Activated CD4-positive, alpha-beta T cell treated with anti-CD3 and anti-CD28 coated beads, Interleukin-2, amount 50 U/mL, for 1 hour (primary cell): ENCODE data around the gene SH3D19.

Experiments used
- DNase-seq: peaks from one replicate; pipeline ENCODE4 v3.0.0-alpha.2; 2020

The SH3D19 gene

GRCh38 chr4:151228189-151229119 is 97.0 kb downstream of the SH3D19 start:
- no peak for DNase-seq

GRCh38 chr4:151227731-151228130 is 97.7 kb downstream of the SH3D19 start:
- no peak for DNase-seq

GRCh38 chr4:151227172-151227571 is 98.2 kb downstream of the SH3D19 start:
- no peak for DNase-seq

DNA sequence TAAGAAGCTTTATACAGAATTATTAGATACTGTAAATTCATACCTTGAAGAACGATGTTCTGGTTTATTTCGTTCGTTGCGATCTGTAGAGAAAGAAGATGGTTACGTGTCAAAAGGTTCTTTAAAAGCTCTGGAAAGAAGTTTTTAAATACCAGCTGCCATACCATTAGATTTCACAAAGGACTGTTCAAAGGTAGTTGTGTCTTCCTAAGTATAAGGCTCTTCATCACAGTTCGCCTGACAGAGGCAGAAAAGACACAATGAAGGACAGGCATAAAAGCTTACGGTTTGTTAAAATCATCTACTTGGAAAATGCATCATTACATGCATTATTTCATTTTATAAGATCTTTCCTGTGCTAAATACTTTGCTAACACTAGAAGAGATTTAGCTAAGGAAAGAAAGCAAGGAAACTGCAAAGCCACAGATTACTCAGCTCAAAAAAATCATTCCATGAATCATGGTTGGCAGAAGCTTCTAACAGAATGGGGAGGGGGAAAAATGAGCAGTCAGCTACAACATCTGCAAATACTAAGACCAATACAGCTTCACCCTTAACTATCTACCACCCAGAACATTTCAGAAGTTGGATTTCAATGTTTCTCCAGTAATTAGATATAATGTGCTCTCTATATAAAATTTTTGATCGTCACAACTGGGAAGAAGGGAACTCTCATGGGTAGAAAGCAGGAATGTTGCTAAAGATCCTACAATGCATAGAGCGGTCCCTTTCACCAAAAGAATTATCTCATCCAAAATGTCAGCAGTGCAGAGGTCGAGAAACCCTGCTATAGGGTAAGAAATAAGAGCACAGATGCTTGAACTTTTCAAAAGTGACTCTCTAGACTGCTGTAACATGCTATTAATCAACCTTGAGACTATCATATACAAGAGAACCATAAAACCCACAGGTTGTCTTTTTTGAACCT is 99.1 kb downstream of the SH3D19 start:
- DNase-seq = no peak

- DNase-seq = no peak
Observed at GRCh38 chr4:151223465-151223864, 101.9 kb downstream of the SH3D19 start.

GRCh38 chr4:151219948-151220347 is 105.5 kb downstream of the SH3D19 start:
- DNase-seq = no peak

GRCh38 chr4:151219091-151219490 is 106.3 kb downstream of the SH3D19 start:
- DNase-seq = no peak

DNA sequence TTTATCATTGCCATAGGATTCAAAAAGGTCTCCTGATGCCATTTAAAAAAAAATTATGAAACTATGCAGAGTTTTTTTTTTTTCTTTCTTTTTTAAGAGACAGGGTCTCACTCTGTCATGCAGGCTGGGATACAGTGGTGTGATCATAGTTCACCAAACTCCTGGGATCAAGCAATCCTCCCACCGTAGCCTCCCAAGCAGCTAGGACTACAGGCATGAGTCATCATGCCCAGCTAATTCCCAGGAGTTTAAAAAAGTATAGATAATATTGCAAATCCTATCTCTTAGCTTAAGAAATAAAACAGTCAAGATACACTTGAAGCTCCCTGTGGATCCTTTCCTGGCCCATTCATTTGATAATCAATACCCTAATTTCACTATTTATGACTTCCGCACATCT is 107.1 kb downstream of the SH3D19 start:
- DNase-seq = no peak

GRCh38 chr4:151217326-151217725 is 108.1 kb downstream of the SH3D19 start:
- no peak for DNase-seq

DNA sequence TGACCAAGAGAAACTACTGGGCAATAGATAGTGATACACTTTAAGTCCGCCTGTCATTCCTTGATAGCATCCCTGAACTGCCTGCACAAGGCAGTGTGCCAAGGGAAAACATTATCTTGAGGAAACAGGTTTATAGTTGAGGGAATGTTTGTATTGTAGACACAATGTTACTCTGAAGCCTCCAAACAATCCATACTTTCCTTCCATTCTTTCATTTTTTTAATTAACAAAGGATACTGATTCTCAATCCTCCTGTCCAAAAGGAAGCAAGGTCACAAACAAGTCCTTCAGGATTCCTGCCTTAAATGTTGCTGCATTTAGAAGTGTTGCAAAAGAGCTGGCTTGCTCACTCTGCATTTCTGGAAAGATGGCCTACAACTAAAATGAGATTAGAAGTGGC is 110.1 kb downstream of the SH3D19 start:
- no peak for DNase-seq

DNA sequence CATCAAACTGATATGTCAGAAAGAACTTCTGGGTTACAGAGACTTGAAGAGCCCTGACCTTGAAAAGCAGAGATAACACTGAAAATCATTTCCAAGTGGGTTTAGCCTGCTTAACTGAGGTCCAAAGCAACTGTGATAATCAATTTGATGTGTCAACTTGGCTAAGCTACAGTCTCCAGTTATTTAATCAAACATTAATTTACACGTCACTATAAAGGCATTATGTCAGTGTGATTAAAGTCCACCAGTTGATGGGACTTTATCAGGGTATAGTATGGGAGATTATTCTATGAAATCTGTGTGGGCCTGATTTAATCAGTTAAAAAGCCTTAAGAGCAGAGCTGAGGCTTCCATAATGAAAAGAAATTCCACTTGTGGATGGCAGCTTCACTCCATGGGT is 117.5 kb downstream of the SH3D19 start:
- DNase-seq = no peak

DNA sequence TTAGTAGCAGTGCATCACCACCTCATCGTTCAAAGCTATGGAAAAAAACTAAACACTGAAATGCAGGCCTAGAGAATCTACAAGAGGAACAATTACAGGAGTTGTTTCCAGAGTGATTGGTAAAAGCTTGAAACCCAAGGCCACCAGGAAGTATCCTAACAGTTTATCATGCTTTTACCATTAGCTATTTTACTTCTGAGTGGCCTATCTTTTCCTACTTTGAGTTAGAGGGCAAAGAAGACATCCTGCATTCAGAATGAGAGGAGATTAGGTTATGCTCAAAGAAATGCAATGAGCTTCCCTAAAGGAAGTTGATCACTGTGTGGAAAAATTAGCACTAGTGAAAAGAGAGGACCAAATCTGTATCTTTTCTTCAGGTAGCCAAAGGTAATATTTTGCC is 118.2 kb downstream of the SH3D19 start:
- DNase-seq = no peak

GRCh38 chr4:151206241-151207005 is 119.0 kb downstream of the SH3D19 start:
- DNase-seq = no peak

DNA sequence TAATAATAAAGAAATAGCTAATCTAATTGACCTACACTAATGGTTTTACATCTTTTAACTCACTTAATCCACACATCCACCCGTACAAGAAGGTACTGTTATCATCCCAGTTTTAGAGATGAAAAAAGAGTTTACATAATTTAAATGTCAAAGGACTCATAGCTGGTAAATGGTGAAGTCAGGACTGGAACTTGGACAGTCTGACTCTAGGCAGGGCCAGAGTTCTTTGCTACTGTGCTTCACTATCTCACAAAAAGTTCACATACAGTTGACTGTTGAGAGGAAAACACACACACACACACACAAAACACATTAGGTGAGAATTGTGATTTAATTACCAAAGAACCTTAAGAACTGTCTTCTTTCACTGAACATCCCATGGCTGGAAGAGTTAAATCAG is 119.7 kb downstream of the SH3D19 start:
- DNase-seq = no peak

GRCh38 chr4:151204925-151205524 is 120.4 kb downstream of the SH3D19 start:
- no peak for DNase-seq

DNA sequence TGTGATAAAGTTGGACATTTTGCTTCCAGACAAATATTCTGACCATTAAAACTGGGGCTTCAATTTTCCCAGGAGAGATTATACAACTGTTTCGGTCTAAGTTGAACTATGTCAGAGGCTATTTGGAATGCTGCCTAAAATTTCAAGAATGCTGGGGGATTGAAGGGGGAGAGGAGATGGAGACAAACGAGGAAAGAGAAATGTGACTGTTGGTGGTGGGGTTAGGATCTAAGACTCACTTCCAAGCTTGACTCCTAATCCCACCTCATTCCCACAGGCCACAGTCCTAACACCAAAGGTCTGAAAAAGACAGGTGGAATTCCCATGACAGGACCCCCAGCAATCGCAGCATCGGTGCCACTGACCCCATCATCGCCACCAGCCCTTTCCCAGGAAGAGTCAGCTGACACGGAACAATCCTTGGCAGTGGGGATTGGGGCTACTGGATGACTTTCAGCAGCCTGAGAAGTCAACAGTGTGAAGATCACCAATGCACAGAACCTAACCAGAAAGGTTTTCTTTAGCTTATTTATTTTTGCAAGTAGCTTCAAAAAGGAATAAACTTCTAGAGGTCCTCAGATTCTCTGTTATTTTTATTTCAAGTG is 122.5 kb downstream of the SH3D19 start:
- DNase-seq = no peak

DNA sequence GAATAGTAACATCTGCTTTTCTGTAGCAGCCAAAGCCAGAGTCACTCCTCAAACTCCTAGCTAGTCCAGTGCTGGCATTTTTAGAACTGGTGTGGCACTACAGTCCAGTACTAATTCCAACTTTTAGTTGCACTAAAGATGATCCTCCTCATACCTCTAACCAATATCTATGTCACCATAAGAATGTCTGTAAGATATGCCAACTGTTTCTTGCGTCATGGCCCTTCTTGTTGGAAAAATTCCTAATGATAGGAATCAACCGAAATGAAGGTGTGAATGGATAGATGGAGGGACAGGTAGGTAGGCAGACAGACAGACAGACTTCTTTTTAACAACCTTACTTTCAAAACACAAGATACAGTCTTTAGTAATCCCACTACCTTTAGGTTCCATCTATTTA is 123.0 kb downstream of the SH3D19 start:
- DNase-seq = no peak

- DNase-seq = no peak
Observed at GRCh38 chr4:151199319-151200190, 125.8 kb downstream of the SH3D19 start.

DNA sequence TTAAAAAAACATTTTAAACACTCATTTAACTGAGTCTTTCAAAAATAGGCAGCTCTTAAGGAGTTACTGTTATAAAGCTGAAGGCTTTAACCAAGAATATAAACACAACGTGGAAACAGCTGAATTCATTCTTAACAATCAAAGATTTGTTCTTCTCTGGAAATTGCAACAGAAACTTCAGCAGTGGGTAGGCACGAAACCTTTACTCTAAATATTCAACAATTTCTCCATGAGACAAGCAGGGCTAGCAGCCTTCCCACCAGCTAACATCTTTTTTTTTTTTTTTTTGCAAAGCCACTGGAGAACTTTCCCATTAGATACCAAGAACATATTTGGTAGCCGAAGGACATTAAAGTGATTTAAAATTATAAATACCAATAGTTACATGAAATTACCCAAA is 126.7 kb downstream of the SH3D19 start:
- no peak for DNase-seq

GRCh38 chr4:151197247-151197646 is 128.2 kb downstream of the SH3D19 start:
- DNase-seq = no peak

DNA sequence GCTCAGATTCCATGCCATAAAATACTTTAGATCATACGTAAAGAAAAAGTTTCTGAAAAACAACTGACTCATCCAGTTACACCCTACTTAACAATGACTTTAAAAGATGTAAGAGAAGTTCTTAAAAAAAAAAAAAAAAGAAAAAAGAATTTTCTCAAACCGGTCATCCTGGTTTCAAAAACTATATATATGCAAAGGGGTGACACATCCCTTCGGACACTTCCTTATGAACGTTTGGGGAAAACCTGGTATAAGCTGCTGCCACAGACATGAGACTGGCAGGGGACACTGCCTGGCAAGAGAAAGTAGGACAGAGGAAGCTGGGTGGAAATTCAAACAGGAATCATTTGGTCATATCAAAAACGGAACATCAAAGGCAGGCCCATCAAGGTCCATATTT is 129.6 kb downstream of the SH3D19 start:
- no peak for DNase-seq
